Lower leg skin (tissue), 4 donors: ENCODE results near the gene CYFIP1. TPM values are rescaled to one million over a fixed set of nuclear protein-coding genes. Genes with fewer than 3 reads are reported as not detected.

Experiments used
- DNase-seq, 2 donors: peaks; one replicate each; pipeline ENCODE4 v3.0.0-alpha.2; 2019; ENCODE audit warnings: low spot score in 2 of 2
- H3K4me3 ChIP-seq: fragments of 200-600 bp; sonication (generic); 2 replicates; pipeline ENCODE4 v1.5.1; 2017; ENCODE audit warnings: mild to moderate bottlenecking, low read depth; ENCODE audit not compliant: poor library complexity, severe bottlenecking
- POLR2A ChIP-seq, 2 donors: fragments of 450-650 bp; IDR thresholded peaks; one replicate each; pipeline ENCODE4 v1.6.1; 2016 to 2017; ENCODE audit warnings: antibody characterized with exemption in 2 of 2, mild to moderate bottlenecking in 1 of 2, moderate library complexity in 1 of 2
- WGBS, 2 donors: methylation state at CpG; one replicate each; pipeline ENCODE4 v1.1.5; 2018; 5-methylcytosine and 5-hydroxymethylcytosine counted together
- intact Hi-C: fragments of 100-400 bp; cut with DNase I; formaldehyde crosslinking; loops from one replicate; pipeline ENCODE4 v1.15.0; 2023; ENCODE audit warnings: low total_unique reads
- total RNA-seq, 4 donors: library from RNA; depleted of rRNA; stranded (reverse); fragments of >200 nt; gene quantifications; one replicate each; pipeline ENCODE4 v1.1.0, GENCODE V29; 2016
- TF ChIP-seq, protein P1 (sequence below), 3 donors: fragments of 450-650 bp; IDR thresholded peaks; one replicate each; pipeline ENCODE4 v1.5.1; 2016; ENCODE audit warnings: antibody characterized with exemption in 3 of 3, mild to moderate bottlenecking in 3 of 3, moderate library complexity in 2 of 3

CYFIP1 gene
- total RNA-seq, 4 donors from 2014 or later: 81.0 to 108 (median 94.6) TPM

GRCh38 chr15:22846073-22846472 is 134.1 kb downstream of the CYFIP1 start:
- no peak overlapping the region for H3K4me3 ChIP-seq
- intact Hi-C loops: no loop called here
- 89 to 93% methylated on average over 6 of the region's 6 CpGs for WGBS, 2 donors
- DNase-seq: no peak
- TF ChIP-seq, protein P1, sequence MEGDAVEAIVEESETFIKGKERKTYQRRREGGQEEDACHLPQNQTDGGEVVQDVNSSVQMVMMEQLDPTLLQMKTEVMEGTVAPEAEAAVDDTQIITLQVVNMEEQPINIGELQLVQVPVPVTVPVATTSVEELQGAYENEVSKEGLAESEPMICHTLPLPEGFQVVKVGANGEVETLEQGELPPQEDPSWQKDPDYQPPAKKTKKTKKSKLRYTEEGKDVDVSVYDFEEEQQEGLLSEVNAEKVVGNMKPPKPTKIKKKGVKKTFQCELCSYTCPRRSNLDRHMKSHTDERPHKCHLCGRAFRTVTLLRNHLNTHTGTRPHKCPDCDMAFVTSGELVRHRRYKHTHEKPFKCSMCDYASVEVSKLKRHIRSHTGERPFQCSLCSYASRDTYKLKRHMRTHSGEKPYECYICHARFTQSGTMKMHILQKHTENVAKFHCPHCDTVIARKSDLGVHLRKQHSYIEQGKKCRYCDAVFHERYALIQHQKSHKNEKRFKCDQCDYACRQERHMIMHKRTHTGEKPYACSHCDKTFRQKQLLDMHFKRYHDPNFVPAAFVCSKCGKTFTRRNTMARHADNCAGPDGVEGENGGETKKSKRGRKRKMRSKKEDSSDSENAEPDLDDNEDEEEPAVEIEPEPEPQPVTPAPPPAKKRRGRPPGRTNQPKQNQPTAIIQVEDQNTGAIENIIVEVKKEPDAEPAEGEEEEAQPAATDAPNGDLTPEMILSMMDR (IDR thresholded peaks at IDR 0.05): no peak
- no peak for TF ChIP-seq POLR2A (IDR thresholded peaks at IDR 0.05)

GRCh38 chr15:22845289-22845900 is 134.8 kb downstream of the CYFIP1 start:
- no peak for DNase-seq

GRCh38 chr15:22844421-22845288 is 135.5 kb downstream of the CYFIP1 start:
- DNase-seq: no peak
- TF ChIP-seq POLR2A (IDR thresholded peaks at IDR 0.05): no peak
- TF ChIP-seq, protein P1 (IDR thresholded peaks at IDR 0.05): no peak
- 89 to 90% methylated on average over 19 of the region's 19 CpGs for WGBS, 2 donors
- H3K4me3 ChIP-seq: no peak overlapping the region
- intact Hi-C loops: no loop called here

More at GRCh38 chr15:22845289-22845900, 134.8 kb downstream of the CYFIP1 start:
- TF ChIP-seq, protein P1 (IDR thresholded peaks at IDR 0.05): no peak
- no peak for TF ChIP-seq POLR2A (IDR thresholded peaks at IDR 0.05)
- H3K4me3 ChIP-seq: no peak overlapping the region
- WGBS, 2 donors: 71 to 73% methylated on average over 2 of the region's 2 CpGs
- intact Hi-C loops: no loop called here

DNA sequence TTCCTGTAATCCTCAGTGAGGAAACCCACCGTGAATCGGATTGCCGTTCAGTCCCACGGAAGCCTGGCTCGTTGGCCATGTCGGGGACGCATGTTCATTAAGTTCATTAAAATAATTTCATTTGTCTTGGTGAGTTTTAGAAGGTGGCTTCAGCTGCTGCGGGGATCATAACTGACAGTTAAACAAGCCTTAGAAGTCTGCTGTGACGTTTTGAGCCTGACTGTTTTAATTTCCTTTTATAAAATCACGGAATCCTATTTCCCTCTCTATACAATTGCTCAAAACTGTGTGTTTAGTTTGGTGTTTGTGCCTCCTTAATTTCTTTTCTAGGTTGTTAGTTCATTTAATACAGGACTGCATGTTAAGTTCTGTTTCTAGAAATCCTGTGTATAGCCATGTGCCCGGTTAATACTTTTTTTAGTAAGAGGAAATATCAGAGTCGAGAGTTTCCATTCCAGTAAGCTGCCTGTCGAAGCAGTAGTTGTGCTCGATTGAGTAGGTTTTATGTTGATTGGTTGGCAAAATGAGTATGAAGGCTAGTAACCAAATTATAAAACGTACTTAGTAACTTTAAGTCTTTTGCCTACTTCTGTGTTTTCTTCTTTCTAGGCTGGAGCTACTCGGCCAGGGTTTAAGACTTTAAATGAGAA is 141.0 kb downstream of the CYFIP1 start:
- peak overlapping the region; percentile 65 for H3K4me3 ChIP-seq
- intact Hi-C loops: no loop called here
- WGBS, 2 donors: 0 to 1% methylated on average over 16 of the region's 16 CpGs
- TF ChIP-seq, protein P1 (IDR thresholded peaks at IDR 0.05): no peak
- TF ChIP-seq POLR2A (IDR thresholded peaks at IDR 0.05): no peak
- DNase-seq: no peak

GRCh38 chr15:22838292-22839042 is 141.7 kb downstream of the CYFIP1 start, which contains the start of gene NIPA2:
NIPA2 (plus strand) TSS chr15:22838666; CDS start chr15:22851732, 13,066 bp downstream.
- DNase-seq: peak; percentile 97 to 100
- H3K4me3 ChIP-seq: peak within 1 kb of the TSS; percentile 65
- intact Hi-C loops: no loop called here
- no peak for TF ChIP-seq POLR2A (IDR thresholded peaks at IDR 0.05)
- TF ChIP-seq, protein P1 (IDR thresholded peaks at IDR 0.05): no peak
- 0 to 1% methylated on average over 31 to 44 of the region's 83 CpGs for WGBS, 2 donors
